ENCODE measurements around the gene CADM2. TPM values are rescaled to one million over a fixed set of nuclear protein-coding genes. Genes with fewer than 3 reads are reported as not detected.

CADM2 gene
- total and polyA plus RNA-seq, 2 experiments from 2014 or later: 2.9 to 7.8 TPM

GRCh38 chr3:84989102-84989501 lies 30.3 kb downstream of the CADM2 start:
- H3K4me3 ChIP-seq: no peak overlapping the region
- TF ChIP-seq EZH2phosphoT487 (IDR thresholded peaks at IDR 0.05; ENCODE audit: low read depth, severe bottlenecking, unreplicated experiment) (no peak), EZH2 (IDR thresholded peaks at IDR 0.05; ENCODE audit: borderline replicate concordance) (no peak), CTCF (IDR thresholded peaks at IDR 0.05; ENCODE audit: poor library complexity) (no peak)
- no peaks in the 10 kb centered on the region for H4K20me1 ChIP-seq (ENCODE audit: insufficient read depth, poor library complexity, severe bottlenecking)

GRCh38 chr3:84991422-84991900 lies 32.7 kb downstream of the CADM2 start:
- Histone ChIP-seq H3K4me1 (ENCODE audit: insufficient read depth) (no peaks in the 10 kb centered on the region), H4K20me1 (ENCODE audit: insufficient read depth, poor library complexity, severe bottlenecking) (no peaks in the 10 kb centered on the region), H3K4me3 (no peak overlapping the region), H3K4me2 (no peak overlapping the region), H3K79me2 (no peaks in the 10 kb centered on the region), H3K36me3 (replicated peaks; ENCODE audit: insufficient read depth, low read depth) (no peaks in the 10 kb centered on the region), H3K27me3 (no peaks in the 10 kb centered on the region), H2AFZ (no peak overlapping the region), H3K9me3 (ENCODE audit: low read depth) (no peaks in the 10 kb centered on the region), H3K27ac (no peak overlapping the region), H3K9me2 (replicated peaks; ENCODE audit: insufficient read depth) (no peaks in the 10 kb centered on the region)
- no peak for DNase-seq (ENCODE audit: low spot score)
- no peak for TF ChIP-seq EZH2 (IDR thresholded peaks at IDR 0.05; ENCODE audit: borderline replicate concordance)
- TF ChIP-seq CTCF (IDR thresholded peaks at IDR 0.05; ENCODE audit: poor library complexity): no peak
- TF ChIP-seq EZH2phosphoT487 (IDR thresholded peaks at IDR 0.05; ENCODE audit: low read depth, severe bottlenecking, unreplicated experiment): no peak
- WGBS (ENCODE audit: low lambda C conversion rate, missing lambda C conversion rate): 50% methylated on average over 1 of the region's 1 CpG

More at GRCh38 chr3:84989102-84989501, 30.3 kb downstream of the CADM2 start:
- Histone ChIP-seq H3K27me3 (no peaks in the 10 kb centered on the region), H3K27ac (no peak overlapping the region), H3K79me2 (no peaks in the 10 kb centered on the region), H3K36me3 (replicated peaks; ENCODE audit: insufficient read depth, low read depth) (no peaks in the 10 kb centered on the region), H3K9me3 (ENCODE audit: low read depth) (no peaks in the 10 kb centered on the region), H3K4me2 (no peak overlapping the region), H3K9me2 (replicated peaks; ENCODE audit: insufficient read depth) (no peaks in the 10 kb centered on the region), H3K4me1 (ENCODE audit: insufficient read depth) (no peaks in the 10 kb centered on the region), H2AFZ (no peak overlapping the region)
- DNase-seq (ENCODE audit: low spot score): no peak

- Histone ChIP-seq H3K27ac (no peak overlapping the region), H3K9me3 (ENCODE audit: low read depth) (no peaks in the 10 kb centered on the region), H4K20me1 (ENCODE audit: insufficient read depth, poor library complexity, severe bottlenecking) (no peaks in the 10 kb centered on the region), H3K36me3 (replicated peaks; ENCODE audit: insufficient read depth, low read depth) (no peaks in the 10 kb centered on the region), H3K4me1 (ENCODE audit: insufficient read depth) (no peaks in the 10 kb centered on the region), H3K4me3 (no peak overlapping the region), H3K27me3 (no peaks in the 10 kb centered on the region), H3K9me2 (replicated peaks; ENCODE audit: insufficient read depth) (no peaks in the 10 kb centered on the region), H2AFZ (no peak overlapping the region), H3K4me2 (no peak overlapping the region), H3K79me2 (no peaks in the 10 kb centered on the region)
- DNase-seq (ENCODE audit: low spot score): no peak
- TF ChIP-seq EZH2phosphoT487 (IDR thresholded peaks at IDR 0.05; ENCODE audit: low read depth, severe bottlenecking, unreplicated experiment): no peak
- TF ChIP-seq EZH2 (IDR thresholded peaks at IDR 0.05; ENCODE audit: borderline replicate concordance): no peak
- TF ChIP-seq CTCF (IDR thresholded peaks at IDR 0.05; ENCODE audit: poor library complexity): no peak
- 86% methylated on average over 4 of the region's 4 CpGs for WGBS (ENCODE audit: low lambda C conversion rate, missing lambda C conversion rate)
These were observed 35.2 kb downstream of the CADM2 start for GRCh38 chr3:84993956-84994355.

GRCh38 chr3:84998545-84998944 lies 39.8 kb downstream of the CADM2 start:
- Histone ChIP-seq H3K27ac (no peak overlapping the region), H3K36me3 (replicated peaks; ENCODE audit: insufficient read depth, low read depth) (no peaks in the 10 kb centered on the region), H3K27me3 (no peaks in the 10 kb centered on the region), H2AFZ (no peak overlapping the region), H3K4me2 (no peak overlapping the region), H3K4me1 (ENCODE audit: insufficient read depth) (no peaks in the 10 kb centered on the region), H4K20me1 (ENCODE audit: insufficient read depth, poor library complexity, severe bottlenecking) (no peaks in the 10 kb centered on the region), H3K4me3 (no peak overlapping the region), H3K79me2 (no peaks in the 10 kb centered on the region), H3K9me3 (ENCODE audit: low read depth) (no peaks in the 10 kb centered on the region), H3K9me2 (replicated peaks; ENCODE audit: insufficient read depth) (no peaks in the 10 kb centered on the region)
- TF ChIP-seq EZH2 (IDR thresholded peaks at IDR 0.05; ENCODE audit: borderline replicate concordance) (no peak), EZH2phosphoT487 (IDR thresholded peaks at IDR 0.05; ENCODE audit: low read depth, severe bottlenecking, unreplicated experiment) (no peak), CTCF (IDR thresholded peaks at IDR 0.05; ENCODE audit: poor library complexity) (no peak)
- DNase-seq (ENCODE audit: low spot score): no peak
- WGBS (ENCODE audit: low lambda C conversion rate, missing lambda C conversion rate): 72% methylated on average over 3 of the region's 3 CpGs

All from hepatocyte (in vitro differentiated cells).